Measurements from ENCODE around the gene SNRPN.

GRCh38 chr15:24940236-24940635, 14.6 kb upstream of the SNRPN start:
- TF ChIP-seq CTCF (IDR thresholded peaks at IDR 0.05) (no peak), POLR2AphosphoS5 (IDR thresholded peaks at IDR 0.05) (no peak)
